Retina (tissue), 1 donor: ENCODE measurements around the gene A3GALT2.
A peak's percentile ranks its signal among the peaks of the same experiment; 100 is the strongest.

Experiments used
- DNase-seq: peaks from one replicate; pipeline ENCODE4 v3.0.0-alpha.2; 2016

The A3GALT2 gene

GRCh38 chr1:33349778-33350610, 29.1 kb upstream of the A3GALT2 start:
- peak; percentile 93 for DNase-seq

- peak; percentile 44 for DNase-seq
Measured at GRCh38 chr1:33349081-33349759, 28.3 kb upstream of the A3GALT2 start.

- DNase-seq: peak; percentile 44
Measured at GRCh38 chr1:33348676-33349080, 27.8 kb upstream of the A3GALT2 start.

GRCh38 chr1:33348194-33348593, 27.3 kb upstream of the A3GALT2 start:
- no peak for DNase-seq

- DNase-seq: peak; percentile 32
Measured at GRCh38 chr1:33347650-33347992, 26.7 kb upstream of the A3GALT2 start.

GRCh38 chr1:33346927-33347649, 26.2 kb upstream of the A3GALT2 start:
- no peak for DNase-seq

GRCh38 chr1:33346533-33346926, 25.6 kb upstream of the A3GALT2 start:
- no peak for DNase-seq

- no peak for DNase-seq
Measured at GRCh38 chr1:33344896-33345560, 24.1 kb upstream of the A3GALT2 start.

GRCh38 chr1:33343539-33343938, 22.6 kb upstream of the A3GALT2 start:
- no peak for DNase-seq

GRCh38 chr1:33342041-33342723, 21.3 kb upstream of the A3GALT2 start:
- DNase-seq: peak; percentile 79

GRCh38 chr1:33341190-33341589, 20.3 kb upstream of the A3GALT2 start:
- no peak for DNase-seq

- no peak for DNase-seq
Measured at GRCh38 chr1:33339413-33339812, 18.5 kb upstream of the A3GALT2 start.

- DNase-seq: peak; percentile 80
Measured at GRCh38 chr1:33338440-33339211, 17.7 kb upstream of the A3GALT2 start.

- no peak for DNase-seq
Measured at GRCh38 chr1:33338048-33338439, 17.1 kb upstream of the A3GALT2 start.

- no peak for DNase-seq
Measured at GRCh38 chr1:33337441-33337840, 16.5 kb upstream of the A3GALT2 start.

GRCh38 chr1:33336580-33336979, 15.7 kb upstream of the A3GALT2 start:
- DNase-seq: no peak

GRCh38 chr1:33335020-33335419, 14.1 kb upstream of the A3GALT2 start:
- no peak for DNase-seq

GRCh38 chr1:33334081-33334552, 13.2 kb upstream of the A3GALT2 start:
- DNase-seq: peak; percentile 62

GRCh38 chr1:33332881-33333280, 12.0 kb upstream of the A3GALT2 start:
- DNase-seq: no peak

- DNase-seq: no peak
Measured at GRCh38 chr1:33332357-33332789, 11.5 kb upstream of the A3GALT2 start.
